ENCODE results near the gene AQP3.
"Not testable (repeated sequence)": the region's sequence is repeated elsewhere in the genome, so short reads cannot be mapped to it uniquely, and the experiment has no call there.

The AQP3 gene

DNA sequence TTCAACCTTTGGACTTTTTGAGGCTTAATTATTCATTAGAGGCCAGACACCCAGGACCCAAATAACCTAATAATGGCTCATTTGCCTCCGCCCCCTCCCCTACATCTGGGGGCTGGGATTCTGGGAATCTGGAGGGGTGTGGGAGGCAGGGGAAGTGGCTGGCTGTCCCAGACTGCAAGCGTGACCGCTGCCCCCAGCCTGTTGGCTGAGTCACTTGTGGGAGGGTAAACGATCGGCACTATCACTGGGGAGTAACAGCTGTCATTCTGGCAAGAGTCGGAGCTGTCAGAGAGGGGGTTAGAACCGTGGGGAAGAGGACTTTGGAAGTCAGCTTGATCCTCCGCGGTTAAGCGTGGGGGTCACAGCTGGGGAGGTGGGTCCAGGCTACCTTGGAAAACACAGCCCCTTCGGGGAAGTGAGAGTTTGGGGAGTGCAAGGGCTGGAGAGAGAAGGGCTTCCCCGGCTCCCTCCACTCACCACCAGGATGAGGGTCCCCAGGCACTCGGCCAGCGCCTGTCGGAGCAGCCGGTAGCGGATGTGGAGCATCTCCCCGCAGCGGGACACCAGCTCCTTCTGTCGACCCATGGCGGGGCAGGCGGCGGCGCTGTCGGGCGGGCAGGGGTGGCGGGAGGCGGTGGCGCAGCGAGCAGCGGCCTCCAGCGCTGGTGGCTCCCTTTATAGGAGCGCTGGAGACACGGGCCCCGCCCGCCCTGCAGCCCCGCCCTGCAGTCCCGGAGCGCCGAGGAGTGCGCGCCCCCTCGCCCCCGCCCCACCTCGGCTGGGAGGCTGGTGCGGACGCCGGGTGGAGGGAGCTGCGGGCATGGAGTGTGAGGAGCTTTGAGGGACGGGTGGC, at the start of gene AQP3:
Gene AQP3, minus strand, starts transcription at position 648 of the 853 bp plus-strand sequence. Its CDS starts 63 bp downstream, at position 585.
- no peak for DNase-seq

DNA sequence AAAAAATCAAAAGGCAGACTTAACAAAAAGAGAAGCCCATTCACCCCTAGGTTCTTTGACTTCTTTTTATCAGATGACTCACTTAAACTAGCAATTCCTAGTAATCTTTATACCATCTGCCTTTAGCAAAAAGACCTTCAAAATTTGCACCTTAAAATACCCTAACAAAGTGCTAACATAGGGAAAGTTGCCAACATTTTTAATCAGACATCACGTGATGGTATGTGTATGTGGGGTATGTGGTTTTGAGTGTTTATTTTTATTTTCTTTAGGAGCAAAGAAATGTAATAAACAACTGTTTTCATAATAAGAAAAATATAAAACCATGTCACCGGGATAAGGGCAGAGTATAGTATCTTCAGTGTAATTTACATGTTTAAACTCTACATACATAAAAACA, 46.4 kb upstream of the AQP3 start:
- DNase-seq = not testable (repeated sequence)

DNA sequence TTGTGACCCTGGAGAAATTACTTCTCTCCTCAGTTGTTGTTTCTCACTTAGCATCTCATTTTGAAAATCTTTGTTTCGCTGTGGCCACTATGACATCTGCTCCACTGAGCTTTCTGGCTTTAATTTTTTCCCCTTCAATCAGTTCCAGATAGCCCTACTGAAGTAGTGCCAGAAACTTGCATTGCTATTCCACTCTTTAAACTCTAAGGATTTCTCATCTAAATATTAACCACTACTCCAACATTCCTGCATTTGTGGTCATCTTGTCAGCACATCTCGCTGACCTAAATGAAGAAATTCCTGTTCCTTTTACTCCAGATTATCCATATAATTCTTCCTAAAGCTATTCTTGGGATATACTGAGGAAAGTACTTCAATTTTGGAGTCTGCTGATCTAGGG, 41.7 kb upstream of the AQP3 start:
- no peak for DNase-seq

DNA sequence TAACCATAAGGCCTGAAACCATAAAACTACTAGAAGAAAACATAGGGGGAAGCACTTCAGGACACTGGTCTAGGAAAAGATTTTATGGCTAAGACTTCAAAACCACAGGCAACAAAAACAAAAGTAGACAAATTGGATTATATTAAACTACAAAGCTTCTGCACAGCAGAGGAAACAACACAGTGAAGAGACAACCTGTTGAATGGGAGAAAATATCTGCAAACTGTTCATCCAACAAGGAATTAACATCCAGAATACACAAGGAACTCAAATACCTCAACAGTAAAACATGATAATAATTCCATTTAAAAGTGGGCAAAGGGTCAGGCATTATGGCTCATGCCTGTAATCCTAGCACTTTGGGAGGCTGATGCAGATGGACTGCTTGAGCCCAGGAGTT, 37.9 kb upstream of the AQP3 start:
- DNase-seq = not testable (repeated sequence)

DNA sequence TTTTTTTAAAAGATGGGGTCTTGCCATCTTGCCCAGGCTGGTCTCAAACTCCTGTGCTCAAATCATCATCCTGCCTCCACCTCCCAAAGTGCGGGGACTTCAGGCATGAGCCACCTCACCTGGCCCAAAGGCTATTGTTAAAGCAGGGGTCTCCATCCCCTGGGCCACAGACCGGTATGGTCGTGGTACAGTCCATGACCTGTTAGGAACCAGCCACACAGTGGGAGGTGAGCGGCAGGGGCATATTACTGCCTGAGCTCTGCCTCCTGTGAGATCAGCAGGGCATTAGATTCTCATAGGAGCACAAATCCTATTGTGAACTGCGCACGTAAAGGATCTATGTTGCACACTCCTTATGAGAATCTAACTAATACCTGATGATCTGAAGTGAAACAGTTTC, 33.6 kb upstream of the AQP3 start:
- no peak for DNase-seq

DNA sequence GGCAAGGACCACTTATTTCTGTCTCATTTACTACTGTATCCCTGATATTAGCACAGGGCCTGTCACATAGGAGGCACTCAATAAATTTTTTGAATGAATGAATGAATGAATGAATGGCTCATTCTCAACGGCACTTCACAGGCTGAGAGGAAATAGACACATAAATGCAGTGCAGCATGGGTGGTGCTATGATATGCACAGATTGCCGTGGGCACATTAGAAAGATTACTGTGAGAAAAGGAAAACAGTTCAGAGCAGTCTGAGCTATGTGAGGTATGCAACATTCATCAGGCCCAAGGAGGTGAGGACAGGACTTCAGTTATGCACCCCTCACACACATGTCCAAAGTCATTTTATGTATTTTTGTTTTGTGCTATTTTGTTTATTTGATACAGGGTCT, 32.7 kb upstream of the AQP3 start:
- no peak for DNase-seq

DNA sequence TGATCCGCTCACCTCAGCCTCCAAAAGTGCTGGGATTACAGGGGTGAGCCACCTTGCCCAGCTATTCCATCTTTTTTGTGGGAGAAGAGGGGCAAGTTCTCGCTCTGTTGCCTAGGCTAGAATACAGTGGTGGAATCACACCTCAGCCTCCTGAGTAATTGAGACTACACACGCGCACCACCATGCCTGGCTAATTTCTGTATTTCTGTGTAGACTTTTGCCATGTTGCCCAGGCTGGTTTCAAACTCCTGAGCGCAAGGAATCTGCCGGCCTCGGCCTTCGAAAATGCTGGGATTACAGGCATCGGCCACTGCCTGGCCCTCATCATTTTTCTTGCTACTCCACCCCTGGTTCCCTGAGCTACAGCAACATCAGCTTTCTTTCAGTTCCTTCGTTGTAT, 29.1 kb upstream of the AQP3 start:
- no peak for DNase-seq

DNA sequence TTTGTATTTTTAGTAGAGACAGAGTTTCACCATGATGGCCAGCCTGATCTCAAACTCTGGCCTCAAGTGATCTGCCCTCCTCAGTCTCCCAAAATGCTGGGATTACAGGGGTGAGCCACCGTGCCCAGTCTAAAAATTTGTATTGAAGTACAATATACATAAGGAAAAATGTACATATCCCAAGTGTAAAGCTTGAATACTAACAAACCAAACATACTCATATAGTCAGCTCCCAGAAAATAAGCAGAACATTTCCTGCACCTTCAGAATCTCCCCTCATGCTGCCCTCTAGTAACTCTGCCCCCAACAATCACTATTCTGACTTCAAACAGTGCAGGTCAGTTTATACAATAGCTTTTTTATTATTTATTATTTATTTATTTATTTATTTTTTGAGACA, 28.0 kb upstream of the AQP3 start:
- DNase-seq = no peak

DNA sequence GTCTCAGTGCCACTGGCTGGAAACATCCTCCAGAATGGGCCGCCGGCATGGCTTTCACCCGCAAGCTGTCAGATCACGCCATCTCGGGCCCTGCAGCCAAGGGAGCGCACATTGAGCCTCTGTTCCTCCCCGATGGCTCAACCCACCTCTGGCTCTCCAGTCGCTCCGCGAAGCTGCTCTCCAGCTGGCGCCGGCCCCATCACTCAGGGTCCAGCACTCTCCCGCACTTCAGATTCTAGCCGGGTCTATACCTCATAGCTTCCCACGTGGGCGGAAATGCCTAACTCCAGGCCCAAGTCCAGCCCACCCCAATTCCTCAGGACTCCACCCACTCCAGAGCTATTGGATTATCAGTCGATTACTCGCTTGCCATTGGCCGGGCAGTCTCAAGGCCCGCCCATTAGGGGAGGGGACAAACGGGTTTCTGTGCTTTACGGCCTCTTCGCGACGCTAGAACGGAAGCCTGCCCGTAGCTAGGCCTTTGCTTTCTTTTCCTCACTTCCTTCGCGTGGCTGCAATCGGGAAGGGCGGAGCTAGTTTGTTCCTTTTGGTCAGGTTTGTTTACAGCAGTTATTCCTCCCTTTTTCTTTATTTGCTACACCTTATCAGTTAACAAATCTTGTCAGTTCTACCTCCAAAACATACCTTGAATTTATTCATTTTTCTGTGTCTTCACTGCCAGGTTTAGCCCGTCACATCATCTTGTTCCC, 26.4 kb upstream of the AQP3 start, which contains the start of gene NOL6:
Gene NOL6, minus strand, starts transcription at position 282 of the 710 bp plus-strand sequence. Its CDS starts 82 bp downstream, at position 200.
- DNase-seq = peak; percentile 97

DNA sequence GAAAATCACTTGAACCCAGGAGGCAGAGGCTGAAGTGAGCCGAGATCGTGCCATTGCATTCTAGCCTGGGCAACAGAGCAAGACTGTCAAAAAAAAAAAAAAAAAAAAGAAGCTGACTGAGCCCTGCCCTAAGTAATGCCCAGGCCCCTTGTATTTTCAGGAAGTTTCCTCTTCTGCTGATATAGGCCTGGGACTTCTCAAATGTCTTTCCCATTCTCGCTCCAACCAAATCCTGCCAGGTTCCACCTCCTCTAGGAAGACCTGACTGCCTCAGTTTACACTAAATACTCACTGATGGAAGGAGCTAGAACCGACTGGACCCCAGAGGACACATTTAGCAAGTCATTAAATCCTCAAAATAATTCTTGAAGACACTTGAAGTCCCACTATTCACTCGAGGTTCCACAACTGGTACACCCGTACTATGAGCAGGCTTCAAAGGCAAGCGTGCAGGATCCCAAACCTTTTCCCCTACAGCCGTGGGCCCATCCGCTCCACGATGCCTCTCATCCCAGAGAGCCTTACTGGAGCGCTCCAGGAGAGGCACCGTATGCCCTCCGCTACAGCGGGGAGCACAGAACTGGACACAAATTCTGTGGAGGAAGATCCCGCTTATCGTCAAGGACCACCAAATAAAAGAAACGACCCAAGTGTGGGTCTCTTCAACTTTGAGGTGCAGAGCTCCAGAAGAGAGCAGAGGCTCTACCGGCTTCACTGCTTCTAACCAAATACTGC, 25.7 kb upstream of the AQP3 start:
- DNase-seq = no peak

DNA sequence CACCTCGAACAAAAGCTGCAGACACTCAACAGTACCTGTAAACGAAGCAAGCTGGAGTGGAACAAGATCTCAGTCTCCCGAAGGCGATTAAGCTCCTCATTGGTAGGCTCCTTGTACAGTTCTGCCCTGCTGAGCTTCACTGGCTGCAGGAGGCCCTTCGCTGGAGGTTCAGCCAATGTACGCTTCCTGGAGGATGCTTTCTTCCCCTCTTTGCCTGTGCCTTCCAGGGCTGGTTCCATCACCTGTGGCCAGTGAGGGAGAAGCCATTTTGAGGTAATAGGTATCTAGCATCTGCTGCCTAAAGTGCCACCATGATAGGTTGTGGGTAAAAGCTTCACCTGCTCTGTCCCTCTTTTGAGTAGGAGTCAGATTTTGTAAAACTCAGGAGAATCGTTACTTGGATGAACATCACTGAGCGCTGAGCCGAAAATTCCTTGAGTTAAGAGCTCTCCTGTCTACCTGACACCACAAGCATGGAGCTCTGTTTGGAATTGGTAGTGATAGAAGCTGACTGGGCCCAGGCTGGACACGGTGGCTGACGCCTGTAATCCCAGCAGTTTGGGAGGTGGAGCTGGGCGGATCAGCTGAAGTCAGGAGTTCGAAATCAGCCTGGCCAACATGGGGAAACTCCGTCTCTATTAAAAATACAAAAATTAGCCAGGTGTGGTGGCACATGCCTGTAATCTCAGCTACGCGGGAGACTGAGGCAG, 24.9 kb upstream of the AQP3 start:
- DNase-seq = no peak

DNA sequence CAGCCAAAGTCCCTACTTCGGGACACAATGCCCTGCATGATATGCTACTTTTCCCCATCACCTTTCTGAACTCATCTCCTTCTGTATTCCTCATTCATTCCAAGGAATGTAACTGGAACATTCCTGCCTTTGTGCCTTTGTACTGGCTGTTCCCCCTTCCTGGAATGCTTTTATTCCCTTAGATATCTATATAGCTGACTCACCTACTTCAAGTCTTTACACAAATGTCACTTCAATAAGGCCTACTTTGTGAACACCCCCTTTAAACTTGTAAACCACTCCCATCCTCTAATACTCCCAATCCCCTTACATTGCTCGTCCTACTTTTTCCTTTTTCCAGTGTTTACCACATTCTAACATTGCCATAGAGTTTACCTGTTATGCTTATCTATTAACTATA, 24.0 kb upstream of the AQP3 start:
- no peak for DNase-seq

DNA sequence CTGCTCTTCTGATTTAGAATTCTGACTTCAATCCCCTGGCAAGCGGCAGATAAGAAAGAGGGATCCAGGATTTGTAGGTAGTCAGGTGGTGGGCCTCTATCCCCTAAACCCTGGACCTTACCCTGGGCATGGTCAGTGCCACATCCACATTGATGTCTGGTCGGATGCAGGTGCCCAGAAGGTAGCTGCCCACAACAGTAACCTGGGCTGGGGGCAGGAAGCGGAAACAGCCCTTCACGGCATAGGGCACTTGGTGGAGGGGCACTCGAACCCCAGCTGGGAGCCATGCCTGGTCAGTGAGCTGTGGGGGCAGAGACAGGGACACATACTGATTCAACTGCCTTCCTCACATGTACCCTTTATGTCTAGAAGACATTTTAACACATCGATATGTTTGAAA, 22.5 kb upstream of the AQP3 start:
- no peak for DNase-seq

DNA sequence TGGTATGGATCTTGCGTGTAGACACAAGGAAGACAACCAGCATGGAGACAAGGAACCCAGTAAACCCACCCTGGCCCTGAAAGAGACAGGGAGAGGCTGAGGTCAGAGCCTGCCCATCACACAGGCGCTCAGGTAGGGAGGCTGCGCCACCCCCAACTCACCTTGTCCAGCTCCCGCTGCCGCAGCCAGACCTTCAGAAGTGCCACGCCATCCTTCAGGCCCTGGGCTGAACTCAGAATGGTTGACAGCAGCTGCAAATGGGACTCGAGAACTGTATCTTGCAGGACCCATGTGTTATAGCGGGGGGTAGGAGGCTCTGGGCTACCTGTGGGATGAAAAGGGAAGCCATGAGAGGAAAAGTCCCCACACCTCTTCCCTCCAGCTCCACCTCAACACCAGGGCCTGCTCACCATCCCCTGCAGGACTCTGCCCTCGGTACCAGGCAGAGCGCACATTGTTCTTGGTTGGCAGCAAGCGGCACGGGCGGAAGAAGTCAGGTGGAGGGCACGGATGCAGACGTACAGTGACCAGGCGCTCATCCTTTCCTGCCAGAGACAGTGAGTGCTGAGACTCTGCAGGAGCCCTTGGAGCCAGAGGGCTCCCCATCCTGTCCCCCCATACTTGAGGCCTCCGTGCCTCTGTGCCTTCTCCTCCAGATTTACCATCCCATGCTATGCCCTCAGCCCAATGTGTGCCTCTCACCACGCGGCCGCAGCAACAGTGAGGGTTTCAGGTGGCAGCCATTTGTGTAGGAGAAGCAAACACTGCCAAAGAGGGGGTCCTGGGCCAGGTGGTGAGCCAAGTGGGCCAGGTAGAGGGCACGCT, 21.6 kb upstream of the AQP3 start:
- no peak for DNase-seq

DNA sequence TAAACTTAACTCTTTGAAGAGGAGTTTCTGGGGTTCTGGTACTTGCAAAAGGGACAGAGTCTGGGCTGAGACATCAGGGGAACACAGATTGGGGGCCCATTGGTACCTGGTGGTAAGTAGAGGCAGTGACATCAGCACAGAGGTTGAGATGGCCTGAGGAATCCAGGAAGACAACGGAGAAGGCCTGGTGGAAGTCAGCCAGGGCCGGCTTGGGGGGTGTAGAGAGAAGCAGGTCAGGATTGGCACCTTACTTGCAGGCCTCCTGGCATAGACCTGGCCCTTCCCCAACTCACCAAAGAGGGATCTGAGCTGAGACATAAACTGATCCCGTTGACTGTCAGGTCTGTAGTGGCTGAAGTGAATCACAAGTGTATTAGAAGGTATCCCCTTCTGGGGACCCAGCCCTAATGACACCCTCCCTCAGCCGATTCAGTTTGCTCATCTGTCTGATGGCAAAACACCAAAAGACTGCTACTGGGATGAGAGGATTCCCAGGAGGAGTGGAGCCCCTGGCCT, 20.9 kb upstream of the AQP3 start:
- no peak for DNase-seq

DNA sequence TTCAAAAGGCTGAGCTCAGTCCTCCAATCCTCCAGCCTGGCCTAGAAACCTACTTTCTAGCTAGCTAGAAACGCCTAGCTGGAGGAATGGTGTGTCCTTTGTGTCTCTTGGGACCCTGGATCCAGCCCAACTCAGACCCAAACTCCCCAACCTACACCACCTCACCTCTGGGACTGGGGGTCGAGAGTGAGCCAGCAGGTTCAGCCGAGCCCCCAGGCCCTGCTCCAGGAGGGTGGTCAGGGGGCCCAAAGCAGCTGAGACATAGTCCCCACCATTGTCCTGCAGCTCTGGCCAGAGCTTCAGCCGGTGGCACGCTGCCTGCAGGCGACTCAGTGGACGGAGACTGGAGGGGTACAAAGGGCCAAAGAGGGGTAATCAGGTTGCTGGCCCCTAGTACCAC, 20.1 kb upstream of the AQP3 start:
- no peak for DNase-seq

DNA sequence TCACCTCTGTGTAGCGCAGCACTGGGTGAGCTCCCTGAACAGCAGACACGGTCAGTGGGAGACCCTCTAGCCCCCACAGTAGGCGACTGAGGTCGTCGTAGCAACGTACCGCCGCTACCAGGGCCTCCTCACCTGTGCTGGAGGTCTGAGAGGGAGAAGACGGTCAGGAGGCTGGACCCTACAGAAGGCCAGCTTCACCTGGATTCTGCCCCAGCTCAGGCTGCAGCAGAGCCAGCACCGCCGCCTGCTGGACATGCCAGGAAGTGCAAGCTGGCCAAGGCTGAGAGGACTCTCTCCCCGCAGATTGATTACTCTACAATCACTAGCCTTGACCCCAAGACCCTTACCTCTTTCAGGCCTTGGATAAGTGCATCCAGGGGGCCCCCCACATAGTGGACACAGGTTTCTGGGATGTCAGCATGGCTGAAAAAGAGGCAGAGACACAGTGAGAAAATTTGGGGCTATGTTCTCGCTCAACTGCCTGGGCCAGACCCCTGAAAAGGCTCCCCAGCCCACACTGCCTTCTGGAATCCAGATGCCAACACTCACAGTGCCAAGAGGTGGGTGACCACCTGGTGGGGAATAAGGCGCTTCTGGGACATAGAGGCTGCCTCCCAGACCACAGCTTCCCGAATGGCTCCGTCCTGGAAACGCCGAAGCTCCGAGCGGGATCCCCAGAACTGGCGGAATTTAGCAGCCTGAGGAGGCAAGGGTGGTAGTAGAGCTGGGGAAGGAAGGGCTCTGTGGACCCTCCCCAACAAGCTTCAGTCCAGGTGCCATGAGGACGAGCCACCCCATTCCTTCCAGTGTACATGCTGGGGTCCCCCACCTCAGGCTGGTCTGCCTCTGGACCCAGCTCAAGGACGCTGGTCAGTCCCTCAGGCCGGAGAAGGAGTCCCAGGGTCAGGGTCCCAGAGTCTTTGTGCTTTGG, 19.4 kb upstream of the AQP3 start:
- DNase-seq = peak; percentile 7

DNA sequence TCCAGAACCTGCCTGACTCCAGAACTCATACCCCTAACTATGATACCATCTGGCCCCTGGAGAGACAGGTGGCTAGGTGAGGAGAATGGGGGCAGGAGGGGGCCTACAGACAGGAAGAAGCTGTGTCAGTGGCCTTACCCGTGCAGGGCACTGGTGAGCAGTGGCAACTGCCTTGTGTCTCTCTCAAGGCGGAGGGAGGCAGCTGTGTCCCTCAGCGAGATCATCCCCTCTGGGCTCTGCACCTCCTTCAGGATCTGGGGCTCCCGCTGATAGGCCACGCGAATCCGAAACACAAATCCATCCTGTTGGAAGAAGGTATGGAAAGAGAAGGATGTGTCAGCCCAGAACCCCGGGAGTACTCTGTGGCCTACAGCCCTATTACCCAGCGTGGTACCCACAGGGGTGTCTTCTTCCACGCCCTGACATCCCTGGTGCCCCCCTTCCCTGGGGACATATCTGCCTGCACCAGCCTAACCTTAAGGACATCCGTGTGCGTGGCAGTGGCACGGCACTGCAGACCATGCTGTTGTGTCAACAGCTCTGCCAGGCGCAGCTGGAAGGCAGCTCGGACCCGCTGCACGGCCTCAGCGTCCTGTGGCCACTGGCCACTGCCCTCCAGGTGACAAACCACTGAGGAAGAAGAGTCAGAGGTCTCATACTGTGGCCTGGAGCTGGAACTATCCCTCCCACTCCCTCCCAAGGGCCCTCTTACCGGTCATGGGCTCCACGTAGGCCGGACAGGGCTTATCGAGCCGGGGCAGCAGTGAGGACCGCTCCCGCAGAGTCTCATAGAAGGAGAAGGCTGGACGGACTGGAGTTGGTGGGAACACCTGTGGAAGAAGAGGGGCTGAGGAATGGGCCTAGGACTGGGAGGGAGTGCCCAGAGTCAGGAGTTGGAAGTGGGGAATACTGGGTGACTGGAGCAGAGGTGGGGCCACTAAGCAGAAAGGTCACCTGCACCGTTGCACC, 18.5 kb upstream of the AQP3 start:
- no peak for DNase-seq

DNA sequence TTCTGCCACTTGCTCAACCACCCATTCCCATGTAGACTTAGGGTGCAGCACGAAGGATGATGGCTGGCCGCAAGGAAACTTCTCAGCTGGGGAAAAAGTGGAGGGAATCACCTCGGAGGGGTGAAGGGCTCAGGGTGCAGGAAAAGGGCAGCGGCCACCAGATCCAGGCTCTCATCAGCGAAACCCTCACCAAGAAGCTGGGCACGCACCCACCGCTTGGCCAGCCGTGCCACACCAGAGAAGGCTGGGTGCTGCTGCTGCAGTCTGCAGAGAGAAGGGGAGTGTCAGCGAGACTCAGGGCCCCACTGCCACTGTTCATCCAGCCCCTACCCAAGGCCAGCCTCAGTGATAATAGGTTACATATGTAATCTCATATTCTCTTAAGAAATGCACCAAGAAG, 17.7 kb upstream of the AQP3 start:
- no peak for DNase-seq
